HG03095 (cell line): Measurements from ENCODE around the gene APCDD1L.
"Not testable (repeated sequence)": the region's sequence is repeated elsewhere in the genome, so short reads cannot be mapped to it uniquely, and the experiment has no call there.

Experiments
- ATAC-seq: cut with Tn5 transposase; IDR thresholded peaks from one replicate; pipeline ENCODE4 v1.9.1; 2021; ENCODE audit warnings: moderate library complexity; ENCODE audit not compliant: unreplicated experiment

Gene APCDD1L

GRCh38 chr20:58418949-58419748, 96.0 kb downstream of the APCDD1L start:
- ATAC-seq = no peak

GRCh38 chr20:58417438-58417837, 97.8 kb downstream of the APCDD1L start:
- no peak for ATAC-seq

GRCh38 chr20:58416835-58417234, 98.4 kb downstream of the APCDD1L start:
- ATAC-seq = no peak

- ATAC-seq = no peak
Observed at GRCh38 chr20:58416057-58416456, 99.1 kb downstream of the APCDD1L start.

- not testable (repeated sequence) for ATAC-seq
Observed at GRCh38 chr20:58414786-58415185, 100.4 kb downstream of the APCDD1L start.

- not testable (repeated sequence) for ATAC-seq
Observed at GRCh38 chr20:58414216-58414615, 101.0 kb downstream of the APCDD1L start.
